Brain pericyte (primary cell): ENCODE results near the gene NF2.
"Not testable (repeated sequence)": the region's sequence is repeated elsewhere in the genome, so short reads cannot be mapped to it uniquely, and the experiment has no call there.

Source experiments
- DNase-seq: peaks from one replicate; pipeline ENCODE4 v3.0.0-alpha.2; 2012; ENCODE audit warnings: low read depth, low spot score

NF2 gene

DNA sequence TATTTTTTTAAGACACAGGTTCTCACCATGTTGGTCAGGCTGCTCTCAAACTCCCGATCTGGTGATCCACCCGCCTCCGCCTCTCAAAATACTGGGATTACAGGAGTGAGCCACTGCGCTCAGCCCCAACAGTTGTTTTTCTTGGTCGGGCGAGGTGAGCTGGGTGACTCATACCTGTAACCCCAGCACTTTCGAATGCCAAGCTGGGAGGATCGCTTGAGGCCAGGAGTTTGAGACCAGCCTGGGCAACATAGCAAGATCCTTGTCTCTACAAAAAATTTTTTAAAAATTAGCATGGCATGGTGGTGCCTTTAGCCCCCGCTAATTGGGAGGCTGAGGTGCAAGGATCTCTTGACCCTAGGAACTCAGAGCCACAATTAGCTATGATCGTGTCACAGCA lies 7.0 kb upstream of the NF2 start:
- DNase-seq = no peak

DNA sequence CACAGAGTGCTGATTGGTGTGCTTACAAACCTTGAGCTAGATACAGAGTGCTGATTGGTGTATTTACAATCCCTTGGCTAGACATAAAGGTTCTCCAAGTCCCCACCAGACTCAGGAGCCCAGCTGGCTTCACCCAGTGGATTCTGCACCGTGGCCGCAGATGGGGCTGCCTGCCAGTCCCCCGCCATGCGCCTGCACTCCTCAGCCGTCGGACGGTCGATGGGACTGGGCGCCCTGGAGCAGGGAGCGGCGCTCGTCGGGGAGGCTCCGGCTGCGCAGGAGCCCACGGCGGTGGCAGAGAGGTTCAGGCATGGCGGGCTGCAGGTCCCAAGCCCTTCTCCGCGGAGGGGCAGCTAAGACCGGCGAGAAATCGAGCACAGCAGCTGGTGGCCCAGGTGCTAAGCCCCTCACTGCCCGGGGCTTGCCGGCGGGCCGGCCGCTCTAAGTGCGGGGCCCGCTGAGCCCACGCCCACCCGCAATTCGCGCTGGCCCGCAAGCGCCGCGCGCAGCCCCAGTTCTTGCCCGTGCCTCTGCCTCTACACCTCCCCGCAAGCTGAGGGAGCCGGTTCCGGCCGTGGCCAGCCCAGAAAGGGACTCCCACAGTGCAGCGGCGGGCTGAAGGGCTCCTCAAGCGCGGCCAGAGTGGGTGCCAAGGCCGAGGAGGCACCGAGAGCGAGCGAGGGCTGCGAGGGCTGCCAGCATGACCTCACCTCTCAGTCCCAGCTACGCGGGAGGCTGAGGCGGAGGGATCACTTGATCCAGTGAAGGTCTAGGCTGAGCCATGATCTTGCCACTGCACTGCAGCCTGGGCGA lies 5.4 kb upstream of the NF2 start:
- DNase-seq = not testable (repeated sequence)

DNA sequence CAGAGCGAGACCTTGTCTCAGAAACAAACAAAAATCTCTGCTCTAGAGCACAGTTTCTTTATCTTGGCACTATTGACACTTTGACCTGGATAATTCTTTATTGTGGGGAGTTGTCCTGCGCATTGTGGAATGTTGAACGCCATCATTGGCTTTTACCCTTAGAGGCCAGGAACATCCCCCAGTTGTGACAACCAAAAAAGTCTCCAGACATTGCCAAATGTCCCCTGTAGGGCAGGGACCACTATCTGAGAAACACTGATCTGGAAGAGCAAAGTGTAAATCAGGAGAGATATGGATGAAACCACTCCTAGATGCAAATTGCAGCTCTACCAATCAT lies 4.8 kb upstream of the NF2 start:
- DNase-seq = no peak

DNA sequence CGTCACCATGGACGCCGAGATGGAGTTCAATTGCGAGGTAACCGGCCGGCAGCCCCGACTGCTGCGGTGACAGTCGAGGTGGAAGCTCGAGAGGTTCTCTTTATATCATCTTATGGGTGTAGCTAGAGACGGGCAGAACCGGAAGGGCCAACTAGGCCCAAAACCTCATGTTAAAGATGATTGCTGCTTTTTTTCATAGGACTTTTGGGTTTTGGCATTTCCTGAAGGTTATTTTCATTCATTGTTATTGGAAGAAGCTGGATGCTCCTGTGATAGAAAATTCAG lies 585 bp downstream of the NF2 start:
- DNase-seq = no peak

DNA sequence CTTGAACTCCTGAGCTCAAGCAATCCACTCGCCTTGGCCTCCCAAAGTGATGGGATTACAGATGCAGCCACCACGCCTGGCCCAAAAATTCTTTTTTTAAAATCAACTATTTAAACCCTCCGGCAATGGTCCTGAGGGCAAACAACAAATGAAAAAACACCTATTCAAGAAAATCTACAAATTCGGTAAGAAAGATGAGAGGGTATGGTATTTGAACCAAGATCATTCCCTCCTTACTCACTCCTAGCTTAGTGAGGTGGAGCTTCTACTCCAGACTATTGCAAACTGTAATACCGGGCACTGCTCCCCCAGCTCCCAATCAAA lies 2.1 kb downstream of the NF2 start:
- no peak for DNase-seq

DNA sequence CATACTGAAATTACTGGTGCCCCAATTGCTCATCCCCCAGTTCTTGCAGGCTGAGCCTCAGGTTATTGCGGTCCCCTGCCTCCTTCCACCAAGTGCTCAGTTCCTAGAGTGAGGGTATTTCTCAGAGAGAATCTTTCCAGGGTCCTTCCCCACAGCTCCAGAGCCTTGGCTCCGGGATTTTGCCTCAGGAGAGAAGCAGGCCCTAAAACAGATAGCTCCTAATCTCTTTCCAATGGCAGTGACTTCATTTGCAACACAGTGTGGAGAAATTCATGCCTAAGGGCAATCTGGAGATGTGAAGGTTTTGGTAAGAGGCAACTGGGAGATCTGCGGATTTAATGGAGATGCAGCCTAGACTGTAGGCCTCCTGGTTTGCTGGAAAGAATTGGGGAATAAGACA lies 2.9 kb downstream of the NF2 start:
- no peak for DNase-seq

DNA sequence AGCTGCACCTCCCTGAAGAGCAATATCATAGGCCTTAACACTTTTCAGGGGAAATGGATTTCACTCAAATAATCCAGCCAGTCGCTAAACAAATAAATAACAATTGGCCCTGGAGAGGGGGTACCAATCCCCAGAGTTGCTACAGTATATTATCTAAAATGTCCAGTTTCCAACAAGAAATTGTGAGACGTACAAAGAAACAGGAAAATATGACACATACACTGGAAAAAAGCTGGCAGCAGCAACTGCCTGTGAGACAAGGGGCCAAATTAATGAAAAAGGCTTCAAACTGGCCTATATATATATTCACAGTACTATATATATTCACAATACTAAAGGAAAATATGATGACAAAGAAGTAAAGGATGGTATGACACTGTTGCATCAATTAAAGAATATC lies 4.0 kb downstream of the NF2 start:
- no peak for DNase-seq

DNA sequence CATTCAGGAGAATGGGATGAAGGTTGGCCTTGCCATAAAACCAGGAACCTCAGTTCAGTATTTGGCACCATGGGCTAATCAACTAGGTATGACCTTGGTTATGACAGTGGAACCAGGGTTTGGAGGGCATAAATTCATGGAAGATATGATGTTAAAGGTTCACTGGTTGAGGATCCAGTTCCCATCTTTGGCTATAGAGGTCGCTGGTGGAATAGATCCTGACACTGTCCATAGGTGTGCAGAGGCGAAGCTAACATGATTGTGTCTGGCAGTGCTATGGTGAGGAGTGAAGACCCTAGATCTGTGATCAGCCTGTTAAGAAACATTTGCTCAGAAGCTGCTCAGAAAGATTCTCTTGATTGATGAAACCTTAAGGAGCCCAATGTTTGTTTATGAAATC lies 5.7 kb downstream of the NF2 start:
- DNase-seq = no peak

DNA sequence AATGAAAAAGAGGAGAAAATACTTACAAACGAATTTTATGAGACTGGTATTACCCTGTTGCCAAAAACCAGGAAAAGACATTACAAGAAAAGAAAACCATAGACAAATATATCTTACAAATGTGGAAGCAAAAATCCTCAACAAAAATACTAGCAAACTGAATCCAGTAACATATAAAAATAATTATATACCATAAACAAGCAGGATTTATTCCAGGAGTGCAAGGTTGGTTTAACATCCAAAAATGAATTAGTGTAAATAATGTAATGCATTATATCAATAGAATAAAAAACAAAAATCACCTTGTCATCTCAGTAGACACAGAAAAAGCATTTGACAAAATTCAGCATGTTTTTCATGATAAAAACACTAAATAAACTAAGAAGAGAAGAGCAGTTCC lies 7.3 kb downstream of the NF2 start:
- no peak for DNase-seq

DNA sequence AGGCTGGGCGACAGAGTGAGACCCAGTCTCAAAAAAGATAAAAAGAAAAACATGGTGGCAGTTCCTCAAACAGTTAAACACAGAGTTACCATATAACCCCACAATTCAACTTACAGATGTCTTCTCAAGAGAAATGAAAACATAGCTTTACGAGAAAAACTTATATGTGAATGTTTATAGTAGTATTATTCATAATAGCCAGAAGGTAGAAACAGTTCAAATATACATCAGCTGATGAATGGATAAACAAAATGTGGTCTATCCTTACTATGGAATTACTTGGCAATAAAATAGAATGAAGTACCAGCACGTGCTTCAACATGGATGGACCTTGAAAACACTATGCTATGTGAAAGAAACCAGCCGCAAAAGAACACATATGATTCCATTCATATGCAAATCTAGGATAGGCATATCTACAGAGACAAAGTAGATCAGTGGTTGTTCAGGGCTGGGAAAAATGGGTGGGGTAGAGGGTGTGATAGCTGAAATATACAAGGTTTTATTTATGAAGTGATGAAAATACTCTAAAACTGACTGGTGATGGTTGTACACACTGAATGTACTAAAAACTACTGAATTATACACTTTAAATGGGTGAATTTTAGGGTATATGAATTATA lies 12.4 kb downstream of the NF2 start:
- no peak for DNase-seq

DNA sequence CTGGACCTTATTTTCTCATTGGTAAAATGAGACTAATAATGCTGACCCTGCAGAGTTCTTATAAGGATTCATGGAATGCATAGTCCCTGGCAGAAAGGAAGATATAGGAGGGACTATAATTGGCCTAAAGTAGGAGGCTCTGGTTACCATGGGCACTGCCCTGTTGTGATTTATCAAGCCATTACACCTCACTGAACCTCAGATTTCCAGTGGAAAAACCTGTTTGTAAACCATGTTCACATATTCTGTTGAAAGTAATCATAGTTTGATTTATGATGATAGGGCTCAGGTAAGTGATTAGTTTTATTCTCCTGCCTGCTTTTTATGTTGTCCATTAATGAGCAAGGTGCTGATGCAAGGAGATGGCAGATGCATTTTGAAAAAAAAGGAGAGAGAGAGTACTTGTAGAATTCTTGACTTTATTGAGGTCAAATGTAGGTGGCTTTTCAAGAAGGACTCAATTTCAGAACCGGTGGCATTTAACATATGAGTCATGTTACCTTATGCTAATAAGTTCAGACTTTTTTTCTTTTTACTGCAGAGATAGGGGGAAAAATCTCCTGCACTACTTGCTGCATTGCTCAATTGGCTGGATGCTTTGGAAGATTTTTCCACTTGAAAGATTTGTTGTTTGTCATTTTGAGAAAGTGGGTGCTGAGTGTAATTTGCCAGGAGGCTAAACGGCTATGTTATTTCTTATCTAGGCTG lies 14.6 kb downstream of the NF2 start:
- DNase-seq = no peak

DNA sequence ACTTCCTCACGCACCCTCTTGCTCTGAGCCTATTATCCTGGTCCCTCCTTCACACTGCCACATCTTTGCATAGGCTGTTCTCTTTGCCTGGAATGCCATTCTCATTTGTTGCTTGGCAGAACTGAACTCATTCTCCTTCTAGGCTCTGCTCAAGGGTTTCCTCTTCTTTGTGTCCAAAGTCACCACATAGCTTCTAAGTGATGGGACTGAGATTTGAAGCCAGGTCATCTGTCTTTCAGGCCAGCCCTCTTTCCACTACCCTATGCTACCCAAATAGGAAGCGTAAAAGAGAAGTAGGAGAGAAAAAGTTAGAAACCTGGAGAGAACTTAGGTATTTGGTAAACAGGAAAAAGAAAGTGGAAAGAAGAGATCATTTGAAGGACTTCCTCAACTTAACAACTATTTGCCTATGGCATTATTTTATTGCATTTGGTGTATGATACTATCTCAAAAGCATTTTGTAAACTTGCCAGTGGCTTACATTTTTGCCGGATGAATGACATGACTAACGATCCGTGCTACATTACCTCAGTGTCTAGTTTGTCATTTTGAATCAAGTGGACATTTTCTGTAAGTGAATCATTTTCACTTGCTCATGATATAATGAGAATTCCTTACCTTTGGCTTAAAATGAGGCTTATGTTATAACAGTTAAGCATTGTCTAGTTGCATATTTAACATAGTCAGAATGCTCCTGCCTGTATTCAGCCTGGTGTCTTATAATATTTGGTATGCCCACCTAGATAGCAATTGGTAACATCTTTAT lies 18.5 kb downstream of the NF2 start:
- no peak for DNase-seq

DNA sequence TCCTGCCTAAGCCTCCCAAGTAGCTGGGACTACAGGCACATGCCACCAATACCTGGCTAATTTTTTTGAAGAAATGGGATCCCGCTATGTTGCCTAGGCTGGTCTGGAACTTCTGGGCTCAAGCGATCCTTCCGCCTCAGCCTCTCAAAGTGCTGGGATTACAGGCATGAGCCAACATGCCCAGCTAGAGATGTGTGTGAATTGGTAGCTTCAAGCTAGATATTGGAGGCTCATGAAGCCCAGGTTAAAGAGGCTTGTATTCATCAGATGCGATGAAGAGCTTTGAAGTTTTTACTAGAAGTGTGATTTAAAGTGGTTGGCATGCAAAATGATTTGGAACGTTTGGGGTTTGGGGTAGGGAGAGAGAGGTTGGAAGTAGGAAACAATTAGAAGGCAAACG lies 19.6 kb downstream of the NF2 start:
- DNase-seq = no peak

DNA sequence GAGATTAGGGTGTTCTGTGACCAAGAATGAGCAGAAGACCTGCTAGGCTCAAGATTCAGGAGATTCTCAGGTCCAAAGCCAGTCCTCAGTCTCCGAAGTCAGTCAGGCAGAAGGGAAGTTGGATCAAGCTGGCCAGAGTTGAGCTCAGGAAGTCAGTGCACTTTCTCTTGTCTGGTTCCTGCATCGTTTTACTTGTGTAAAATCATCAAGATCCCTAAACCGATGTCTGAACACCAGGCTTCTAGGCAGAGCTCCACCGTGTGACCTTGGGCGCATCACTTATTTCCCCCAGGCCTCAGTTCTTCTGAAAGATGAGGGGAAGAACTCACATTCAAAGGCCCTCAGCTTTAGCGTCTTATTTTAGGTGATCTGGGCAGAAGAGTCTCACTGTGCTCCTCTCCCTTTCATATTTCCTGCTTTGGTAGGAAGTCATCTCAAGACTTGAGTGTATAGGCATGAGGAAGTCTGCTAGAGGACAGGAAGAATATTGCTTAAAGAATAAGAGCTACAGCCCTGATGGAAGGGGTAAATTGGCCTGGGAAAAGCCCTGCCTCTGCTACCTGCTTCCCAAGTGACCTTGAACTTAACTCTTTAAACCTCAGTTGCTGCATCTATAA lies 20.2 kb downstream of the NF2 start:
- DNase-seq = no peak

DNA sequence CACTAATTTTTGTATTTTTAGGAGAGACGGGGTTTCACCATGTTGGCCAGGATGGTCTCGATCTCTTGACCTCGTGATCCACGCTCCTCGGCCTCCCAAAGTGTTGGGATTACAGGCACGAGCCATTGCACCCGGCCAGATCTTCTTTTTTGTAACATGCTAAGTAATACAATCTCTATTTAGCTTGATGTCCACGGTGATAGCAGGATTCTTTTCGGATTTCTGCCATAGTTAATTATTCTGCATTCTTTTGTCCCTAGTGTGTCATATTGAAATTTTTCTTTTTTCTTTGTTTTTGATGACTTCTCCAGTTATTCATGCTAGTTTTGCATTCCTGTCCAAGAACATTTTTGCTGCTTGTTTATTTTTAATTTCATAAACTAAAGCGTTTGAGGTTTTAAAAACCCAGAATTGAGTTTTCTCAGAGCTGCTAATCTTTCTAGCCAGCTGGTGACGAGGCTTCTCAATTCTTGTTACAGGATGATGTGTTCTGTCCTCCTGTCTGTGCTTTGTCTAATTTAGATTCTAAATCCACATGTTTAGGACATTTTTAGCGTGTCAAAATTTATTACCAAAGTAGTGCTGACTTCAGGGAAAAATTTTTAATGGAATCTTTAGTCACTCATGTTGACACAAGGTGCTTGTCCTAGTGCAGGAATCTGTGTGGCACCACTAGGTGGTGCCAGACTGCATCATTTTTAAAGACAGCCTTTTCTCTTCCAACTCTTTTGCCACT lies 21.8 kb downstream of the NF2 start:
- no peak for DNase-seq

DNA sequence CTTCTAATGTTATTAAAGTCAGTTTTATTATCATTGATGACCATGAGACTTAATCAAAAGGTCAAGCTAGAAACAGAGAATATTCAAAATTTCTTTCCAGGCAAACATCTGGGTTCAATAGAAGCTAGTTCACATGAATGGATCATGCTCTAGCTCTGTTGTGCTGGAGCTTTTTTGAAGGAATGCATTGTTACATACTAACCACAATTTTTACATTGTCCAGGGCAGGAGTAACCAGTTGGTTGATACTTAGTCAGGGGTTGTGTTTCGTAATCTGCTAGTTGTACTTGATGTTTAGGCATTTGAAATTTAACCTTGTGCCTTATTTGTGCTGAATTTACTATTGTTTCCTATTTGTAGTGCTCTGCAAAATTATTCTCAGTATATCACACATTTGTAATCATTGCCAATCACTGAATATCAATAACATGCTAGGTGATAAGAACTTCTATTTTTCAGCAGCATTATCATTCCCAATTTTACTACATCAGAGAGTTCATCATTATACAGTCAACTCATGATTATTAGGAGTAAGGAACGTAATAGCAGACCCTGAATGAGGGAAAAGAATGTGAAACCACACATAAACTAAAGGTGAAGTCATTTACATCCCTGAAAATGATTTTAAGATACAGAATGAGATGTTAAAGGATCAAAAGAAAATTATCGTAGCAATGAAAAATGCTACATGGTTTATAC lies 23.2 kb downstream of the NF2 start:
- no peak for DNase-seq

DNA sequence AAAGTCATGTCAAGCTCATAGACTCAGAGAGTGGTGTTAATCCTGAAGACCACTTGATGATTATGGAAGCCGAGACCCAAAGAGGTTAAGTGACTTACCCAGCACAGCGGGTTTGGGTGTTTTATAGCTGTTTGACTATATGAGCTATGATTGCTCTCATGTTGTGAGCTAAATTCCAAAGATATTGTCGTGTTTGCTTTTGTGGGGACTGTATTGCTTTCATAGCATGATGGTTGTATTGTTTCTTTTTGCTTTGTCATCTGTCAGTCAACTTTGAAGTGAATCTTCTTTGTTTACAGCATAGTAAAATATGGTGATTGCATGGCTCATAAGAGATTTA lies 23.7 kb downstream of the NF2 start:
- no peak for DNase-seq

DNA sequence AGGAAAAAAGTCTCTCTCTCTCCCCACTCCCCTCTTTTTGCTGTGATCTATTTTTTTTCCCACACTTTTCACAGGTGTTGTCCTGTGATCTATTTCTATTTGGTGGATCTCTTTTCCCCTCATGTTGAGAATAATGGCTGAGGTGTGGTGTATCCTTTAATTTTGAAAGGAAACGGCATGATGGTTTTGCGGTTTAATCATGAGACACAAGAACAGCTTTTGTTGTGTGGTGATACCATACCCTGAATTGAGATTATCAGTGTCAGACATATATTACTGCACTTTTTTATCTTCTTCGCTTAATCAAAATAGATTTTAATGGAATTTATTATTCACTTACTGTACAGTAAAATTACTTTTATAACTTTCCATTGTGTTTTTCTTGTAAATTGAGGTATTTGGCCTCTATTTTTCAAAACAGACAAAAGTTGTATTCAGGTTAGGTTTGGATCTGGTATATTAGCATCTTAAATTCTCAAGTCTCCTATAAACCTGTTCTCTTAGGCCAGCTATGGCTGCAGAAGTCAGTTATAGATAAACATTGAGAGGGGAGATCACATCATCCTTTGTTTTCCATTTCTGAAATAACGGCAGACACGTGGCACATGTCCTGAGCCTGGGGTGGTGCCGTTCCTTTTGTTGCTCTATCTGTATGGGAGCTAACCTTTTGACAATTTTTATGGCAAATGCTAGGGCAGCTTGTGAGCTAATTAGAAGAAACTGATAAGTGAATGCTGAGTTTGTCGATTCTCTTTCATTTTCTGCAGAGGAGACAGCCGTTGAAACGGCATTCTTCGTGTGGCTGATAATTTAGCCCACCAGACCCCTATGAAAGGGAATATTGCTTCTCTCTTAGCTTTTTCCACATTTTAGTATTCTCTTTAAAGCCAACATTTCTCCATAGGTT lies 25.8 kb downstream of the NF2 start:
- no peak for DNase-seq

DNA sequence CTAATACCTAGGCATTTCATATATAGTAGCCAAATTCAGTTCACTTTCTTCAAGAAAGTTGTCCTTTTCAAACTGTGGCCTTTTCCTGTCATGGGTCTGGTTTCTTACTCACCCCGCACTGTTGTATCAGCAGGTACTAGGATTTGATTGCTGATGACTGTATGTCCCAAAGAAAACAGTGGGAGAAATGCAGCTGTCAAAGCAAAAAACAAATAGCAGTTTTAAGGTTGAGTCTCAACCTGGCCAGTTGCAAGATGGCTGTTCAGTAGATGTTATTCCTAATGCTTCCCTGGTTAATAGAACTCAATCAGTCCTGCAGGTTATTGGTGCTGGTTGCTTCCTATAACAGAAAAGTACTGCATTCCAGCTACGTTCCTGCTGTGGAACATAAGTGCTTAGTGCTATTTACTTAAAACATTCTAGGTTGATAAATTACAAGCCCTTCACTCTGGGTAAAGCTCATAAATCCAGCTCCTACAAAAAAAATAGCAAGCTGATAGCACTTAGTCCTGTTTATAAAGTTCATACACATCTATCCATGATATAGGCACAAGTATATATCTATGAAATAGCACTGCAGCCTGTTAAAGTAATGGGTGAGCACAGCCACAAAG lies 26.6 kb downstream of the NF2 start:
- DNase-seq = no peak

DNA sequence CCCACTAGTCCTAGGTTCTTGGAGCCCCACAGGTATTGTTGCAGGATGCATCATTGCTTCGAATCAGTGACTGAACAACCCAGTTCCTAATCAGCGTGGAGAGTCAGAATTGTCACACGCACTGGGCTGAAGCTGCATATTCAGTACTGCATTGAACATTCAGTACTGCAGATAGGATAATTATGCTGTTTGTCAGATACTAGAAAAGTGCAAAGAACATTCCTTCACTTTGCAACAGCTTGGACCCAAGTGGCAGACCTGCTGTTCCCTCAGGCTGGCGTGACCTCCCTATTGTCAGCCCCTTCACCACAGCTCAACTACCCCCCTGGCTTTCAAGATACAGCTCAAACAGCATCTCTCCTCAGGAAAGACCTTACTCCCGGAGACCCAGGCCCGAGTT lies 27.6 kb downstream of the NF2 start:
- no peak for DNase-seq
